OCI-LY7 (cell line): Measurements from ENCODE around the gene TMEM181. TPM values are rescaled to one million over a fixed set of nuclear protein-coding genes. Genes with fewer than 3 reads are reported as not detected.
"Not testable (repeated sequence)": the region's sequence is repeated elsewhere in the genome, so short reads cannot be mapped to it uniquely, and the experiment has no call there.

Experiments used
- BruUV-seq: library from RNA; stranded (reverse); fragments of 400-500 nt; replicated peaks from 2 replicates; lab custom pipeline; 2021; lab: Mats Ljungman, UMichigan
- CTCF ChIA-PET: fragments of 300-600 bp; sonication (Branson Sonifier 250); formaldehyde crosslinking; loops from one replicate; lab custom pipeline; 2022; ENCODE audit warnings: antibody characterized with exemption; ENCODE audit not compliant: unreplicated experiment; lab: Charles Lee
- POLR2A ChIA-PET: fragments of 300-600 bp; sonication (Branson Sonifier 250); formaldehyde crosslinking; loops from one replicate; lab custom pipeline; 2022; ENCODE audit warnings: antibody characterized with exemption; lab: Charles Lee
- DNase-seq: peaks from one replicate; pipeline ENCODE4 v3.0.0-alpha.2; 2015; ENCODE audit warnings: low spot score
- H2AFZ ChIP-seq: fragments of 200-600 bp; sonication (generic), shearing (Covaris generic); 2 replicates; pipeline ENCODE4 v1.6.1; 2014; ENCODE audit warnings: mild to moderate bottlenecking, antibody characterized with exemption, low read length, moderate library complexity
- H3K27ac ChIP-seq: fragments of 200-600 bp; sonication (generic); 2 replicates; pipeline ENCODE4 v1.5.1; 2014; ENCODE audit warnings: mixed run types, low read depth, mild to moderate bottlenecking, moderate library complexity, low read length, inconsistent platforms; ENCODE audit not compliant: poor library complexity, severe bottlenecking
- H3K36me3 ChIP-seq: fragments of 200-600 bp; sonication (generic); 2 replicates; pipeline ENCODE4 v1.6.1; 2014; ENCODE audit warnings: mild to moderate bottlenecking, antibody characterized with exemption, low read length, moderate library complexity, mixed read lengths; ENCODE audit not compliant: insufficient read depth
- H3K4me1 ChIP-seq: fragments of 200-600 bp; sonication (generic); 2 replicates; pipeline ENCODE4 v1.5.1; 2014; ENCODE audit warnings: mild to moderate bottlenecking, low read length; ENCODE audit not compliant: insufficient read depth, poor library complexity, severe bottlenecking
- H3K4me2 ChIP-seq: fragments of 200-600 bp; sonication (generic); 2 replicates; pipeline ENCODE4 v1.6.1; 2014; ENCODE audit warnings: mild to moderate bottlenecking, low read length
- H3K4me3 ChIP-seq: fragments of 200-600 bp; sonication (generic); 2 replicates; pipeline ENCODE4 v1.5.1; 2014; ENCODE audit warnings: mild to moderate bottlenecking, low read depth, low read length; ENCODE audit not compliant: poor library complexity, severe bottlenecking
- H3K79me2 ChIP-seq: fragments of 200-600 bp; sonication (generic); 2 replicates; pipeline ENCODE4 v1.6.1; 2016; ENCODE audit warnings: low read depth, mild to moderate bottlenecking, low read length, moderate library complexity, mixed read lengths; ENCODE audit not compliant: insufficient read depth
- H3K9me2 ChIP-seq: fragments of 200-600 bp; sonication (generic); 2 replicates; pipeline ENCODE4 v1.6.1; 2016; ENCODE audit warnings: mild to moderate bottlenecking, low read length, mixed read lengths; ENCODE audit not compliant: insufficient read depth
- H3K9me3 ChIP-seq: fragments of 200-600 bp; sonication (generic); 2 replicates; pipeline ENCODE4 v1.6.1; 2014; ENCODE audit warnings: mild to moderate bottlenecking, mixed run types, low read length, mixed read lengths
- H4K20me1 ChIP-seq: fragments of 200-600 bp; sonication (generic); 2 replicates; pipeline ENCODE4 v1.6.1; 2014; ENCODE audit warnings: mild to moderate bottlenecking, antibody characterized with exemption, low read length, moderate library complexity, mixed read lengths; ENCODE audit not compliant: insufficient read depth
- EZH2phosphoT487 ChIP-seq: fragments of 200-600 bp; sonication (generic); IDR thresholded peaks from 2 replicates; pipeline ENCODE4 v1.6.1; 2018; ENCODE audit warnings: low read depth, borderline replicate concordance, mild to moderate bottlenecking, mixed run types, antibody characterized with exemption, low read length, moderate library complexity, mixed read lengths
- intact Hi-C: fragments of 100-400 bp; cut with micrococcal nuclease; formaldehyde crosslinking; loops from one replicate; pipeline ENCODE4 v1.10.0; 2022; ENCODE audit not compliant: unreplicated experiment
- total RNA-seq, 2 experiments: library from RNA; depleted of rRNA in 1 of 2; stranded (reverse); fragments of >200 nt in 1 of 2; shearing (Covaris generic) in 1 of 2; gene quantifications; 2 replicates each; pipeline ENCODE4 v1.2.3, GENCODE V29; 2014 to 2022
- TF ChIP-seq, protein P1 (sequence below): fragments of 200-600 bp; sonication (generic); conservative IDR thresholded peaks from 2 replicates; pipeline ENCODE4 v1.5.1; 2014; ENCODE audit warnings: mild to moderate bottlenecking, antibody characterized with exemption, low read length, moderate library complexity, mixed read lengths

The TMEM181 gene
- total RNA-seq, 2 experiments from 2014 or later, result 8.0 to 12.5 TPM

GRCh38 chr6:158554611-158555361 lies 5.1 kb upstream of the TMEM181 start:
- DNase-seq, result no peak
- no peaks in the 10 kb centered on the region for H4K20me1 ChIP-seq
- no peak for TF ChIP-seq EZH2phosphoT487
- TF ChIP-seq, protein P1, sequence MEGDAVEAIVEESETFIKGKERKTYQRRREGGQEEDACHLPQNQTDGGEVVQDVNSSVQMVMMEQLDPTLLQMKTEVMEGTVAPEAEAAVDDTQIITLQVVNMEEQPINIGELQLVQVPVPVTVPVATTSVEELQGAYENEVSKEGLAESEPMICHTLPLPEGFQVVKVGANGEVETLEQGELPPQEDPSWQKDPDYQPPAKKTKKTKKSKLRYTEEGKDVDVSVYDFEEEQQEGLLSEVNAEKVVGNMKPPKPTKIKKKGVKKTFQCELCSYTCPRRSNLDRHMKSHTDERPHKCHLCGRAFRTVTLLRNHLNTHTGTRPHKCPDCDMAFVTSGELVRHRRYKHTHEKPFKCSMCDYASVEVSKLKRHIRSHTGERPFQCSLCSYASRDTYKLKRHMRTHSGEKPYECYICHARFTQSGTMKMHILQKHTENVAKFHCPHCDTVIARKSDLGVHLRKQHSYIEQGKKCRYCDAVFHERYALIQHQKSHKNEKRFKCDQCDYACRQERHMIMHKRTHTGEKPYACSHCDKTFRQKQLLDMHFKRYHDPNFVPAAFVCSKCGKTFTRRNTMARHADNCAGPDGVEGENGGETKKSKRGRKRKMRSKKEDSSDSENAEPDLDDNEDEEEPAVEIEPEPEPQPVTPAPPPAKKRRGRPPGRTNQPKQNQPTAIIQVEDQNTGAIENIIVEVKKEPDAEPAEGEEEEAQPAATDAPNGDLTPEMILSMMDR, result no peak
- no TSS peak for BruUV-seq
- H3K9me3 ChIP-seq, result no peaks in the 10 kb centered on the region
- ChIA-PET CTCF (interaction anchor here (1.1 kb wide), 1 partner anchor 14 kb away, joined by 3 read pairs; no protein-coding TSS in a partner anchor), POLR2A (interaction anchor here (0.7 kb wide), 1 partner anchor 118 kb away, joined by 3 read pairs; no protein-coding TSS in a partner anchor)
- no peaks in the 10 kb centered on the region for H3K36me3 ChIP-seq
- no peaks in the 10 kb centered on the region for H3K79me2 ChIP-seq
- H3K9me2 ChIP-seq, result no peaks in the 10 kb centered on the region
- no peak overlapping the region for H2AFZ ChIP-seq
- no peak overlapping the region for H3K27ac ChIP-seq
- H3K4me3 ChIP-seq, result no peak overlapping the region
- intact Hi-C loops, result no loop called here
- peaks cover 5% of the 10 kb centered on the region for H3K4me1 ChIP-seq
- no peak overlapping the region for H3K4me2 ChIP-seq

DNA sequence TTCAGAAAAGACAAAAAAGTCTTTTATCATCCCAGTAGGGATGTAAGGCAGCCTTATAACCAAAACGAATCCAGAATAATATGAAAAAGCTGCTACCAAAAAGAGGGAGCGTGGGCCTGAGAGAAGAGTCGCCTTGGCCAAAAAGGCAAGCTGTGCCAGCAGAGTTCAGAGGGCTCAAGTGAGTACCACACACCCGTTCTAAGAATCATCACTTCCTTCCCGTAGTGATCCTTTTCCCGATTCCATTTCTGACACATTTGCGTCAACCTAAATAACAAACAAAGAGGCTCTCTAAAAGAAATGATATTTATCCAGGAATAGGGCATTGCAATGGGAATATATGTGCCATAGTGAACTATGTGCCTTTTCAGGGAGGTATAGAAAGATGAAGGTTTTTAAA lies 3.8 kb upstream of the TMEM181 start:
- Histone ChIP-seq H3K4me1 (peaks cover 11% of the 10 kb centered on the region), H3K79me2 (peaks cover 5% of the 10 kb centered on the region; the same call in 1 of the 2 replicates), H3K4me3 (no peak overlapping the region), H3K9me2 (no peaks in the 10 kb centered on the region), H3K4me2 (no peak overlapping the region), H3K9me3 (no peaks in the 10 kb centered on the region), H3K36me3 (no peaks in the 10 kb centered on the region), H2AFZ (no peak overlapping the region), H3K27ac (no peak overlapping the region), H4K20me1 (no peaks in the 10 kb centered on the region)
- POLR2A ChIA-PET, result interaction anchor here (0.6 kb wide), 1 partner anchor 14 kb away, joined by 6 read pairs; no protein-coding TSS in a partner anchor
- TF ChIP-seq, protein P1, result no peak
- no peak for TF ChIP-seq EZH2phosphoT487
- BruUV-seq, result no TSS peak
- intact Hi-C loops, result no loop called here
- CTCF ChIA-PET, result no interaction called here
- DNase-seq, result no peak

GRCh38 chr6:158557110-158557509 lies 2.8 kb upstream of the TMEM181 start:
- H3K4me2 ChIP-seq, BruUV-seq, DNase-seq, H3K4me3 ChIP-seq, H3K36me3 ChIP-seq, H3K9me2 ChIP-seq, CTCF ChIA-PET, H2AFZ ChIP-seq, H3K79me2 ChIP-seq, H3K9me3 ChIP-seq, H3K27ac ChIP-seq, POLR2A ChIA-PET, intact Hi-C loops, H4K20me1 ChIP-seq: not testable (repeated sequence)
- peaks cover 16% of the 10 kb centered on the region for H3K4me1 ChIP-seq
